H1 (cell line): ENCODE measurements around the gene RARB. TPM values are rescaled to one million over a fixed set of nuclear protein-coding genes. Genes with fewer than 3 reads are reported as not detected.

Experiments
- CTCF ChIA-PET: fragments of 300-600 bp; sonication (Branson Sonifier 250); formaldehyde crosslinking; loops from one replicate; lab custom pipeline; 2021; ENCODE audit not compliant: partially characterized antibody; lab: Charles Lee
- POLR2A ChIA-PET: fragments of 300-600 bp; sonication (Branson Sonifier 250); formaldehyde crosslinking; loops from one replicate; lab custom pipeline; 2021; ENCODE audit warnings: inconsistent platforms; ENCODE audit not compliant: partially characterized antibody; lab: Charles Lee
- DNase-seq, 2 experiments: peaks; one replicate each; pipeline versions ENCODE4 v3.0.0 to v3.0.0-alpha.2; 2010 to 2022; ENCODE audit warnings: low spot score in 2 of 2, low read depth in 1 of 2, mixed read lengths in 1 of 2
- FAIRE-seq: peaks from 2 replicates; lab custom pipeline; 2011; peaks lifted over from hg19 to GRCh38; lab: Jason Lieb, UNC
- H2AFZ ChIP-seq: 2 replicates; pipeline ENCODE4 v1.8.1; 2012; ENCODE audit warnings: low read length, inconsistent platforms
- H2AK5ac ChIP-seq: 2 replicates; pipeline ENCODE4 v1.6.1; 2013; ENCODE audit warnings: low read depth, low read length
- H2BK120ac ChIP-seq: replicated peaks from 2 replicates; pipeline ENCODE3; 2013; ENCODE audit warnings: low read depth, low read length, inconsistent platforms
- H2BK12ac ChIP-seq: 2 replicates; pipeline ENCODE4 v1.6.1; 2013; ENCODE audit warnings: low read depth, low read length
- H2BK15ac ChIP-seq: 2 replicates; pipeline ENCODE4 v1.6.1; 2013; ENCODE audit warnings: low read length
- H2BK20ac ChIP-seq: 2 replicates; pipeline ENCODE4 v1.6.1; 2013; ENCODE audit warnings: low read length
- H2BK5ac ChIP-seq: 2 replicates; pipeline ENCODE4 v1.6.1; 2013; ENCODE audit warnings: low read depth, low read length
- H3K14ac ChIP-seq: 2 replicates; pipeline ENCODE4 v1.6.1; 2013; ENCODE audit warnings: inconsistent platforms; ENCODE audit not compliant: insufficient read length
- H3K18ac ChIP-seq: 2 replicates; pipeline ENCODE4 v1.6.1; 2013; ENCODE audit warnings: low read length; ENCODE audit errors: extremely low read depth
- H3K23ac ChIP-seq: 2 replicates; pipeline ENCODE4 v1.6.1; 2013; ENCODE audit warnings: inconsistent platforms; ENCODE audit not compliant: insufficient read length
- H3K23me2 ChIP-seq: 2 replicates; pipeline ENCODE4 v1.6.1; 2013; ENCODE audit warnings: low read depth, low read length
- H3K27ac ChIP-seq: 2 replicates; pipeline ENCODE4 v1.6.1; 2011; ENCODE audit warnings: low read depth, low read length, inconsistent platforms
- H3K27me3 ChIP-seq, 4 experiments: replicated peaks in 1 of 4; 1 replicate in 1 of 4; 2 replicates in 3 of 4; pipeline versions ENCODE4 v1.6.1 to v1.8.1; 2011 to 2013; ENCODE audit warnings: low read length in 3 of 4, mild to moderate bottlenecking in 3 of 4, inconsistent platforms in 2 of 4, mixed read lengths in 2 of 4, moderate library complexity in 1 of 4; ENCODE audit not compliant: control insufficient read depth in 3 of 4, insufficient read depth in 3 of 4; ENCODE audit errors: extremely low read depth in 1 of 4
- H3K36me3 ChIP-seq, 4 experiments: 2 replicates each; pipeline versions ENCODE4 v1.6.1 to v1.8.1; 2011 to 2013; ENCODE audit warnings: mild to moderate bottlenecking in 4 of 4, low read length in 3 of 4, moderate library complexity in 2 of 4, control low read depth in 1 of 4, inconsistent platforms in 1 of 4; ENCODE audit not compliant: insufficient read depth in 4 of 4, control insufficient read depth in 2 of 4
- H3K4ac ChIP-seq: replicated peaks from 2 replicates; pipeline ENCODE3; 2013; ENCODE audit warnings: low read length, low read depth, mixed read lengths, inconsistent platforms; ENCODE audit not compliant: insufficient read length
- H3K4me1 ChIP-seq, 4 experiments: replicated peaks in 1 of 4; 1 replicate in 1 of 4; 2 replicates in 3 of 4; pipeline versions ENCODE4 v1.6.1 to v1.8.1; 2011 to 2013; ENCODE audit warnings: low read length in 3 of 4, inconsistent platforms in 2 of 4, mixed read lengths in 1 of 4; ENCODE audit not compliant: insufficient read depth in 4 of 4, control insufficient read depth in 3 of 4
- H3K4me2 ChIP-seq, 2 experiments: 2 replicates each; pipeline versions ENCODE4 v1.6.1 to v1.8.1; 2011 to 2013; ENCODE audit warnings: low read depth in 2 of 2, low read length in 2 of 2, control low read depth in 1 of 2, inconsistent platforms in 1 of 2, mild to moderate bottlenecking in 1 of 2; ENCODE audit not compliant: insufficient read depth in 1 of 2
- H3K4me3 ChIP-seq, 4 experiments: fragments of 200-600, 300-600 bp in 1 of 4; sonication (generic), shearing (Covaris generic), sonication (Bioruptor Twin) in 1 of 4; 2 replicates each; pipeline versions ENCODE4 v1.5.1 to v1.8.1; 2011 to 2016; ENCODE audit warnings: low read length in 4 of 4, low read depth in 3 of 4, control low read depth in 2 of 4, inconsistent platforms in 2 of 4, mild to moderate bottlenecking in 2 of 4, mixed read lengths in 1 of 4, moderate library complexity in 1 of 4; ENCODE audit not compliant: insufficient read depth in 2 of 4; ENCODE audit errors: extremely low read depth in 1 of 4
- H3K56ac ChIP-seq: replicated peaks from 2 replicates; pipeline ENCODE3; 2013; ENCODE audit warnings: low read depth, mild to moderate bottlenecking, mixed read lengths, low read length, inconsistent platforms; ENCODE audit not compliant: insufficient read length
- H3K79me1 ChIP-seq: 2 replicates; pipeline ENCODE4 v1.6.1; 2013; ENCODE audit warnings: low read depth, low read length, control low read depth
- H3K79me2 ChIP-seq, 2 experiments: 2 replicates each; pipeline versions ENCODE4 v1.6.1 to v1.8.1; 2012 to 2013; ENCODE audit warnings: low read length in 2 of 2, mild to moderate bottlenecking in 2 of 2, inconsistent platforms in 1 of 2; ENCODE audit not compliant: insufficient read depth in 2 of 2, control insufficient read depth in 1 of 2
- H3K9ac ChIP-seq, 4 experiments: replicated peaks in 1 of 4; 1 replicate in 1 of 4; 2 replicates in 3 of 4; pipeline versions ENCODE4 v1.6.1 to v1.8.1; 2011 to 2013; ENCODE audit warnings: low read depth in 3 of 4, low read length in 3 of 4, control low read depth in 2 of 4, mild to moderate bottlenecking in 2 of 4, moderate library complexity in 2 of 4, inconsistent platforms in 1 of 4; ENCODE audit errors: extremely low read depth in 1 of 4
- H3K9me3 ChIP-seq, 2 experiments: 2 replicates each; pipeline versions ENCODE4 v1.6.1 to v1.8.1; 2012 to 2013; ENCODE audit warnings: mild to moderate bottlenecking in 2 of 2, moderate library complexity in 2 of 2, control low read depth in 1 of 2, inconsistent platforms in 1 of 2, low read depth in 1 of 2, low read length in 1 of 2, mixed read lengths in 1 of 2; ENCODE audit not compliant: insufficient read depth in 2 of 2
- H4K20me1 ChIP-seq, 2 experiments: replicated peaks in 1 of 2; 2 replicates each; pipeline versions ENCODE3 to v1.8.1; 2011 to 2013; ENCODE audit warnings: inconsistent platforms in 2 of 2, low read length in 2 of 2, mild to moderate bottlenecking in 1 of 2; ENCODE audit not compliant: insufficient read depth in 2 of 2, control insufficient read depth in 1 of 2
- H4K5ac ChIP-seq: 2 replicates; pipeline ENCODE4 v1.6.1; 2013; ENCODE audit warnings: low read length, low read depth, mixed read lengths, inconsistent platforms; ENCODE audit not compliant: insufficient read length
- H4K8ac ChIP-seq: 2 replicates; pipeline ENCODE4 v1.8.0; 2013; ENCODE audit warnings: mild to moderate bottlenecking, moderate library complexity, low read length, inconsistent platforms; ENCODE audit not compliant: insufficient read depth; ENCODE audit errors: extremely low read depth
- H4K91ac ChIP-seq: replicated peaks from 2 replicates; pipeline ENCODE3; 2013; ENCODE audit warnings: low read length, mixed read lengths, inconsistent platforms; ENCODE audit not compliant: insufficient read length
- CHD1 ChIP-seq: IDR thresholded peaks from 2 replicates; pipeline ENCODE4 v1.6.1; 2012; ENCODE audit warnings: low read depth, low read length, improper control_type of control experiment
- CREB1 ChIP-seq: IDR thresholded peaks from 2 replicates; pipeline ENCODE4 v1.6.1; 2012; ENCODE audit warnings: inconsistent platforms
- EGR1 ChIP-seq: IDR thresholded peaks from 2 replicates; pipeline ENCODE4 v1.6.1; 2011; ENCODE audit warnings: low read depth, low read length, borderline replicate concordance
- FOSL1 ChIP-seq: IDR thresholded peaks from 2 replicates; pipeline ENCODE4 v1.6.1; 2011; ENCODE audit warnings: mild to moderate bottlenecking, low read depth, low read length, moderate library complexity; ENCODE audit not compliant: insufficient read depth
- HDAC6 ChIP-seq: IDR thresholded peaks from one replicate; pipeline ENCODE4 v1.7.1; 2012; ENCODE audit warnings: low read depth, mild to moderate bottlenecking, inconsistent platforms, low read length, moderate library complexity
- KDM4A ChIP-seq: IDR thresholded peaks from one replicate; pipeline ENCODE4 v1.7.1; 2012; ENCODE audit warnings: low read depth, mild to moderate bottlenecking, moderate library complexity, low read length, inconsistent platforms; ENCODE audit not compliant: severe bottlenecking
- POLR2A ChIP-seq, 2 experiments: IDR thresholded peaks; 1 replicate in 1 of 2; 2 replicates in 1 of 2; pipeline ENCODE4 v1.6.1; 2011; ENCODE audit warnings: low read depth in 2 of 2, low read length in 2 of 2, mild to moderate bottlenecking in 2 of 2; ENCODE audit errors: control extremely low read depth in 1 of 2
- RBBP5 ChIP-seq: IDR thresholded peaks from 2 replicates; pipeline ENCODE4 v1.7.1; 2012; ENCODE audit warnings: low read depth, mild to moderate bottlenecking, inconsistent platforms, low read length, moderate library complexity, borderline replicate concordance
- TAF7 ChIP-seq: optimal IDR thresholded peaks from 2 replicates; pipeline ENCODE3; 2011; ENCODE audit warnings: low read depth, mild to moderate bottlenecking, inconsistent platforms, low read length, moderate library complexity, borderline replicate concordance
- TCF12 ChIP-seq: IDR thresholded peaks from 2 replicates; pipeline ENCODE4 v1.6.1; 2011; ENCODE audit warnings: low read depth, mild to moderate bottlenecking, low read length
- WGBS, 2 experiments: shearing (Covaris generic) in 1 of 2; methylation state at CpG; one replicate each; pipeline versions ENCODE4 v1.1.6 to v1.1.7; 2013 to 2015; ENCODE audit warnings: low lambda C conversion rate in 2 of 2, mixed read lengths in 2 of 2, inconsistent platforms in 1 of 2, low coverage in 1 of 2, missing lambda C conversion rate in 1 of 2; ENCODE audit not compliant: insufficient replicate concordance in 2 of 2, insufficient coverage in 1 of 2, insufficient read length in 1 of 2; ENCODE audit errors: extremely low coverage in 1 of 2, missing lambda C conversion rate in 1 of 2; 5-methylcytosine and 5-hydroxymethylcytosine counted together
- polyA plus RNA-seq, 7 experiments: library from polyadenylated mRNA; depleted of rRNA in 3 of 7; stranded (reverse) in 5 of 7; unstranded in 2 of 7; fragments of >200 nt in 5 of 7; fragments of 200-250 nt in 2 of 7; gene quantifications; 1 replicate in 5 of 7; 2 replicates in 1 of 7; 4 replicates in 1 of 7; pipeline versions ENCODE4 v1.2.1 to v1.2.3, GENCODE V29; 2011 to 2013; ENCODE audit warnings: missing spikeins in 2 of 7, mixed read lengths in 2 of 7
- total RNA-seq: library from RNA; stranded (reverse); fragmentation: NEBNext Ultra II Directional; extraction: Animal tissue kit (Norgen Biotek cat#: 25700); gene quantifications from 2 replicates; pipeline ENCODE4 v1.2.1, GENCODE V29; 2021

The RARB gene
- total and polyA plus RNA-seq, 2 of the 8 experiments (the other 6 are each of a cell fraction or from before 2014, with no cell fraction given): 0.15 to 0.22 TPM

GRCh38 chr3:25489858-25490593 lies 62.0 kb downstream of the RARB start:
- Histone ChIP-seq H3K36me3 (no peaks in the 10 kb centered on the region), H2BK5ac (no peak overlapping the region), H3K4me3 (no peak overlapping the region), H3K23ac (no peak overlapping the region), H3K56ac (no peak overlapping the region), H3K79me1 (no peaks in the 10 kb centered on the region), H3K79me2 (no peaks in the 10 kb centered on the region), H3K14ac (no peak overlapping the region), H4K8ac (no peak overlapping the region), H3K27ac (no peak overlapping the region), H4K91ac (no peak overlapping the region), H3K4me1 (no peaks in the 10 kb centered on the region)
- no peak for FAIRE-seq
- CTCF ChIA-PET: interaction anchor here (1.4 kb wide), 1 partner anchor 104 kb away, joined by 4 read pairs; no protein-coding TSS in a partner anchor
- TF ChIP-seq CREB1: no peak
- no peak for TF ChIP-seq TAF7
- TF ChIP-seq HDAC6: no peak
- no peak for TF ChIP-seq POLR2A (IDR thresholded peaks at IDR 0.05; ENCODE audit: control extremely low read depth in 1 of 2, low read depth in 2 of 2, low read length in 2 of 2)
- TF ChIP-seq KDM4A: no peak
- TF ChIP-seq RBBP5: no peak
- TF ChIP-seq EGR1: no peak
- no peak for TF ChIP-seq TCF12
- no peak for TF ChIP-seq FOSL1
- TF ChIP-seq CHD1: no peak
- TF ChIP-seq, all 59 proteins: peak for 0
- Histone ChIP-seq H2BK120ac (no peak overlapping the region), H3K23me2 (no peaks in the 10 kb centered on the region), H2AK5ac (no peak overlapping the region), H3K18ac (no peak overlapping the region), H2BK12ac (no peak overlapping the region), H3K9me3 (0 out of 4 replicates have a peak, but pooled peaks cover 0 to 4% of the 10 kb centered on the region in 2 experiments), H3K27me3 (no peaks in the 10 kb centered on the region), H2BK20ac (no peak overlapping the region), H3K9ac (no peak overlapping the region), H4K5ac (no peak overlapping the region), H3K4me2 (no peak overlapping the region), H2AFZ (no peak overlapping the region), H4K20me1 (no peaks in the 10 kb centered on the region), H3K4ac (no peak overlapping the region), H2BK15ac (no peak overlapping the region)
- DNase-seq: no peak
- WGBS, 2 experiments: 77% methylated on average over 7 of the region's 7 CpGs; no CpG with 5 or more reads in 1 of the 2 experiments
- POLR2A ChIA-PET: no interaction called here
